Stimulated activated naive CD8-positive, alpha-beta T cell treated with anti-CD3 and anti-CD28 coated beads, Interleukin-15, Interleukin-2, amounts not matched to agents 100 ng/mL and 50 ng/mL, for 24 hours (primary cell): Measurements from ENCODE around the gene TROAP.
"Not testable (repeated sequence)": the region's sequence is repeated elsewhere in the genome, so short reads cannot be mapped to it uniquely, and the experiment has no call there.

Experiments used
- H3K27ac Mint-ChIP-seq: one replicate; pipeline ENCODE4 v1.8.0; 2021; ENCODE audit warnings: mild to moderate bottlenecking, mixed read lengths
- H3K27me3 Mint-ChIP-seq: one replicate; pipeline ENCODE4 v1.8.0; 2021; ENCODE audit warnings: mixed read lengths
- H3K36me3 Mint-ChIP-seq: one replicate; pipeline ENCODE4 v1.8.0; 2021; ENCODE audit warnings: low read depth, mixed read lengths
- H3K4me1 Mint-ChIP-seq: one replicate; pipeline ENCODE4 v1.8.0; 2021; ENCODE audit warnings: low read depth, mixed read lengths
- H3K4me3 Mint-ChIP-seq: one replicate; pipeline ENCODE4 v1.8.0; 2021; ENCODE audit warnings: mild to moderate bottlenecking, mixed read lengths
- H3K9me3 Mint-ChIP-seq: one replicate; pipeline ENCODE4 v1.8.0; 2021; ENCODE audit warnings: mixed read lengths

Gene TROAP

DNA sequence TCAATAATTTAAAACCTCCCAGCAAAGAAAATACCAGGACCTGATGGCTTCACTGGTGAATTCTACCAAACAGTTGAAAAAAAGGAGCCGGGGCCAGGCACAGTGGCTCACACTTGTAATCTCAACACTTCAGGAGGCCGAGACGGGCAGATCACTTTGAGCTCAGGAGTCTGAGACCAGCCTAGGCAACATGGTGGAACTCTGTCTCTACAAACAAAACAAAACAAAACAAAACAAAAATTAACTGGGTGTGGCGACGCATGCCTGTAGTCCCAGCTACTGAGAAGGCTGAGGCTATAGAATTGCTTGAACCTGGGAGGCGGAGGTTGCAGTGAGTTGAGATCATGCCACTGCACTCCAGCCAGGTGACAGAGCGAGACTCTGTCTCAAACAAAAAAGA, 13.7 kb upstream of the TROAP start:
- no peaks in the 10 kb centered on the region for H3K36me3 Mint-ChIP-seq

DNA sequence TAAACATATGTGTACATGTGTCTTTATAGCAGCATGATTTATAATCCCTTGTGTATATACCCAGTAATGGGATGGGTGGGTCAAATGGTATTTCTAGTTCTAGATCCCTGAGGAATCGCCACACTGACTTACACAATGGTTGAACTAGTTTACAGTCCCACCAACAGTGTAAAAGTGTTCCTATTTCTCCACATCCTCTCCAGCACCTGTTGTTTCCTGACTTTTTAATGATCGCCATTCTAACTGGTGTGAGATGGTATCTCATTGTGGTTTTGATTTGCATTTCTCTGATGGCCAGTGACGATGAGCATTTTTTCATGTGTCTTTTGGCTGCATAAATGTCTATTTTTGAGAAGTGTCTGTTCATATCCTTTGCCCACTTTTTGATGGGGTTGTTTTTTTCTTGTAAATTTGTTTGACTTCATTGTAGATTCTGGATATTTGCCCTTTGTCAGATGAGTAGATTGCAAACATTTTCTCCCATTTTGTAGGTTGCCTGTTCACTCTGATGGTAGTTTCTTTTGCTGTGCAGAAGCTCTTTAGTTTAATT, 12.5 kb upstream of the TROAP start:
- H3K27me3 Mint-ChIP-seq, result peaks cover 23% of the 10 kb centered on the region
- H3K4me3 Mint-ChIP-seq, result not testable (repeated sequence)

More for the DNA sequence above, 13.7 kb upstream of the TROAP start:
- H3K9me3 Mint-ChIP-seq, result no peaks in the 10 kb centered on the region
- H3K27me3 Mint-ChIP-seq, result peaks cover 28% of the 10 kb centered on the region
- no peaks in the 10 kb centered on the region for H3K4me1 Mint-ChIP-seq
- no peak overlapping the region for H3K4me3 Mint-ChIP-seq
- no peak overlapping the region for H3K27ac Mint-ChIP-seq

DNA sequence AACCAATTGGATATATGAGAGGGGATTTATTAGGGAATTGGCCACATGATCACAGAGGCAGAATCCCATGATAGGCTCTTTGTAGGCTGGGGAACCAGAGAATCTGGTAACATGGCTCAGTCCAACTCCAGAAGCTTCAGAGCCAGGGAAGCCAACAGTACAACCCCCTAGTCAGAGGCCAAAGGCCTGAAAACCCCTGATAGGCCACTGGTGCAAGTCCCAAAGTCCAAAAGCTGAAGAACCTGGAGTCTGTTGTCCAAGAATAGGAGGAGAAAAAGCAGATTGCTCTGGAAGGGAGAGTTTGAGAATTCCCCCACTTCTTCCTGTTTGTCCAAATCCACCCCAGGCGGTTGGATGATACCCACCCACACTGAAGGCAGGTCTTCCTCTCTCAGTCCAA, 8.2 kb upstream of the TROAP start:
- no peak overlapping the region for H3K27ac Mint-ChIP-seq
- no peak overlapping the region for H3K4me3 Mint-ChIP-seq
- H3K27me3 Mint-ChIP-seq, result peaks cover 4% of the 10 kb centered on the region
- no peaks in the 10 kb centered on the region for H3K9me3 Mint-ChIP-seq
- no peaks in the 10 kb centered on the region for H3K4me1 Mint-ChIP-seq
- no peaks in the 10 kb centered on the region for H3K36me3 Mint-ChIP-seq

More for the DNA sequence above, 12.5 kb upstream of the TROAP start:
- H3K36me3 Mint-ChIP-seq, H3K9me3 Mint-ChIP-seq, H3K27ac Mint-ChIP-seq, H3K4me1 Mint-ChIP-seq: not testable (repeated sequence)

DNA sequence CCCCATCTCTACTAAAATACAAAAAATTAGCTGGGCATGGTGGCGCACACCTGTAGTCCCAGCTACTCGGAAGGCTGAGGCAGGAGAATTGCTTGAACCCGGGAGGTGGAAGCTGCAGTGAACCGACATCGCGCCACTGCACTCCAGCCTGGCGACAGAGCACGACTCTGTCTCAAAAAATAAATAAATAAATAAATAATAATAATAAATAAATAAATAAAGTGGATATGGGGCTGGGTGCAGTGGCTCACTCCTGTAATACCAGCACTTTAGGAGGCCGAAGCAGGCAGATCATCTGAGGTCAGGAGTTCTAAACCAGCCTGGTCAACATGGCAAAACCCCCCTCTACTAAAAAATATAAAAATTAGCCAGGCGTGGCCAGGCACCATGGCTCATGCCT, 5.9 kb upstream of the TROAP start:
- H3K27ac Mint-ChIP-seq, H3K4me3 Mint-ChIP-seq, H3K36me3 Mint-ChIP-seq, H3K9me3 Mint-ChIP-seq, H3K27me3 Mint-ChIP-seq: not testable (repeated sequence)
- H3K4me1 Mint-ChIP-seq, result peaks cover 12% of the 10 kb centered on the region

DNA sequence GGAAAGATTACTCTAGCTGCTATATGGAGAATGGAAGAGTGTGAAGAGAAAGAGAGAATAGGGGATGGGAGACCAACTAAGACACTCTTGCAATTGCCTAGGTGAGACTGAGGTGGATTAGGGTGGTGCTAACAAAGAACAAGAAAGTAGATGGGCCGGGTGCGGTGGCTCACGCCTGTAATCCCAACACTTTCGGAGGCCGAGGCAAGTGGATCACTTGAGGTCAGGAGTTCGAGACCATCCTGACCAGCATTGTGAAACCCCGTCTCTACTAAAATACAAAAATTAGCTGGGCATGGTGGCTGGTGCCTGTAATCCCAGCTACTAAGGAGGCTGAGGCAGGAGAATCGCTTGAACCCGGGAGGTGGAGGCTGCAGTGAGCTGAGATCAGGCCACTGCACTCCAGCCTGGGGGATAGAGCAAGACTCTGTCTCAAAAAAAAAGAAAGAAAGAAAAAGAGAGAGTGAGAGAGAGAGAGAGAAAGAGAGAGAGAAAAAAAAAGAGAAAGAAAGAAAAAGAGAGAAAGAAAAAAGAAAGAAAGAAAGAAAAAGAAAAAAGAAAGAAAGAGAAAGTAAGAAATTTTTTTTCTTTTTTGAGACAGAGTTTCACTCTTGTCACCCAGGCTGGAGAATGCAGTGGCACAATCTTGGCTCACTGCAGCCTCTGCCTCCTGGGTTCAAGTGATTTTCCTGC, 2.5 kb upstream of the TROAP start:
- not testable (repeated sequence) for H3K4me3 Mint-ChIP-seq, H3K27ac Mint-ChIP-seq, H3K27me3 Mint-ChIP-seq, H3K36me3 Mint-ChIP-seq, H3K9me3 Mint-ChIP-seq
- H3K4me1 Mint-ChIP-seq, result peaks cover 23% of the 10 kb centered on the region

DNA sequence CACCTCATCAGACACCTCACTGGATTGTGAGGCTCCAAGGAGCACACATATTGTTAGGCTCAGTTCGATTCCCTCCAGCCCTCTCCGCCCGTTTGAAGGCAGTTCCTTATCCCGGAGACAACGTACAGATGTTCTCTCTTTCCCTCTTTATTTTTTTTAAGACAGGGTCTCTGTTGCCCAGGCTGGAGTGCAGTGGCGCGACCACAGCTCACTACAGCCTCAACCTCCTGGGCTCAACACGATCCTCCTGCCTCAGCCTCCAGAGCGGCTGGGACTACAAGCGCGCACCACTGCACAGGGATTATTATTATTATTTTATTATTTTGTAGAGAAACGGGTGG, 718 bp upstream of the TROAP start:
- Mint-ChIP-seq H3K4me3 (peak overlapping the region; percentile 99), H3K9me3 (no peaks in the 10 kb centered on the region), H3K4me1 (peaks cover 23% of the 10 kb centered on the region), H3K27me3 (no peaks in the 10 kb centered on the region), H3K27ac (peak overlapping the region; percentile 97), H3K36me3 (peaks cover 4% of the 10 kb centered on the region)

DNA sequence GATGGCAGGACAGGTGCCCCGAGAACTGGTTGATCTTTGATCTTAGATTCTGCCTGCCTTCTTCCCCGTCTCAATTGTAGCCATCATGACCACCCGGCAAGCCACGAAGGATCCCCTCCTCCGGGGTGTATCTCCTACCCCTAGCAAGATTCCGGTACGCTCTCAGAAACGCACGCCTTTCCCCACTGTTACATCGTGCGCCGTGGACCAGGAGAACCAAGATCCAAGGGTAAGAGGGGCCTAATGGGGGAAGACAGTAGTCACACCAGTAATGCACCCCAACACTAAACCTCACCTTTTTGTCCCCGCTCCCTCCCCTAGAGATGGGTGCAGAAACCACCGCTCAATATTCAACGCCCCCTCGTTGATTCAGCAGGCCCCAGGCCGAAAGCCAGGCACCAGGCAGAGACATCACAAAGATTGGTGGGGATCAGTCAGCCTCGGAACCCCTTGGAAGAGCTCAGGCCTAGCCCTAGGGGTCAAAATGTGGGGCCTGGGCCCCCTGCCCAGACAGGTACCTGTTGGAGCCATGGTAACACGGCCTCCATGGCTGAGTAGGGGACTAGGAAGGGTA, 556 bp downstream of the TROAP start:
- peak overlapping the region; percentile 99 for H3K4me3 Mint-ChIP-seq
- no peaks in the 10 kb centered on the region for H3K9me3 Mint-ChIP-seq
- H3K27ac Mint-ChIP-seq, result peak overlapping the region; percentile 97
- H3K36me3 Mint-ChIP-seq, result peaks cover 9% of the 10 kb centered on the region
- H3K27me3 Mint-ChIP-seq, result no peaks in the 10 kb centered on the region
- H3K4me1 Mint-ChIP-seq, result peaks cover 23% of the 10 kb centered on the region

DNA sequence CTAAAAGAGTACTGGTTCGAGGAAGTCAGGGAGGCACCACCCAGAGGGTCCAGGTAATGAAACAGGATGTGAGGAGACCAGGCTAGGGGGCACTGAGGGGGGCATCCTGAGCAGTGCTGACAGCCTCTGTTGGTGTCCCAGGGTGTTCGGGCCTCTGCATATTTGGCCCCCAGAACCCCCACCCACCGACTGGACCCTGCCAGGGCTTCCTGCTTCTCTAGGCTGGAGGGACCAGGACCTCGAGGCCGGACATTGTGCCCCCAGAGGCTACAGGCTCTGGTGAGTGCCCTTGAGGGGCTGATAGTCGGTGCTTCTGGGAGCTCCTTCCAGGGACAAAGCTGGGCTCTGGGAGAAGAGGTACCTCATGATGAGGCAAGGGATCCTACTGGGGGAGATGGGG, 2.6 kb downstream of the TROAP start:
- Mint-ChIP-seq H3K36me3 (peaks cover 16% of the 10 kb centered on the region), H3K4me3 (no peak overlapping the region), H3K9me3 (no peaks in the 10 kb centered on the region), H3K27ac (no peak overlapping the region), H3K27me3 (no peaks in the 10 kb centered on the region), H3K4me1 (peaks cover 20% of the 10 kb centered on the region)

DNA sequence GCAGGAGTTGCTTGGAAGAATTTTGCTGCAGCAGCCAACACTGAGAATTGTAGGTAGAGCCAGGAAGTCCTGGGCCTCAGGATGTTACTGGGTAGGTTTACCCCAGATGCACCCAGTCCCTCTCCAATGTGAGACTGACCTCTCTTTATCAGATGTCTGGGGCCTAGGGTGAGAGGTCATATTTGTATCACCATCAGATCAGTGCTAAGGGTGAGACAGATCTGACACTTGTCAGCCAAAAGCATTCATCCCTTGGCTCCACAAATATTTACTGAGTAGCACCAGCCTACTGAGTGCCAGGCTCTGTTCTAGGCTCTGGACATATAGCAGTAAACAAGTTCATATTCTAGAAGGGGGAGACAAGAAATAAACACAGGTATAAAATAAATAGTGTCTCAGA, 4.3 kb downstream of the TROAP start:
- peaks cover 4% of the 10 kb centered on the region for H3K27me3 Mint-ChIP-seq
- H3K36me3 Mint-ChIP-seq, result peaks cover 30% of the 10 kb centered on the region
- H3K27ac Mint-ChIP-seq, result no peak overlapping the region
- peaks cover 9% of the 10 kb centered on the region for H3K4me1 Mint-ChIP-seq
- H3K4me3 Mint-ChIP-seq, result no peak overlapping the region
- no peaks in the 10 kb centered on the region for H3K9me3 Mint-ChIP-seq

DNA sequence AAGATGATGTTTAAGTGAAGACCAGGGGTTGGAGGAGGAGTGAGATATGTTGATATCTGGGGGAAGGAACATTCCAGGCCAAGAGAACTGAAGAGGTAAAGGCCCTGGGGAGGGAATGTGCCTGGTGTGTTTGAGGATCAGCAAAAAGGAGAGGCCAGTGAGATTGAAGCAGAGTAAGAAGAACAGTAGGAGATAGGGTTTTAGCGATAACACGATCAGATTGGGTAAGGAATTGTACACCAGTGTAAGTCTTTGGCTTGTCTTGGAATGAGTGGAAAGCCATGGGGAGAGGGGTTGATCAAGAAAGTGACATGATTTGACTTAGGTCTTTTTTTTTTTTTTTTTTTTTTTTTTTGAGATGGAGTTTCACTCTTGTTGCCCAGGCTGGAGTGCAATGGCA, 4.8 kb downstream of the TROAP start:
- H3K4me3 Mint-ChIP-seq, result no peak overlapping the region

DNA sequence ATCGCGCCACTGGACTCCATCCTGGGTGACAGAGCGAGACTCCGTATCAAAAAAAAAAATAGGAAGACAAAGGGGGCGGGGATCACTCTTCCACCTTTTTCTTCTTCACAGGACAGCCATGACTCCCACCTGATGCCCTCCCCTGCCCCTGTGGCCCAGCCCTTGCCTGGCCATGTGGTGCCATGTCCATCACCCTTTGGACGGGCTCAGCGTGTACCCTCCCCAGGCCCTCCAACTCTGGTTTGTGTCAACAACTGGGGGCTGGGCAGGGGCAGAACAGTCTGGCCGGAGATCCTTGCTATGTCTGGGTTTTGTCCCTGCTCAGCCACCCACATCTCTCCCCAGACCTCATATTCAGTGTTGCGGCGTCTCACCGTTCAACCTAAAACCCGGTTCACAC, 5.8 kb downstream of the TROAP start:
- peaks cover 30% of the 10 kb centered on the region for H3K36me3 Mint-ChIP-seq
- H3K27ac Mint-ChIP-seq, result no peak overlapping the region
- no peak overlapping the region for H3K4me3 Mint-ChIP-seq
- peaks cover 15% of the 10 kb centered on the region for H3K27me3 Mint-ChIP-seq
- H3K9me3 Mint-ChIP-seq, result no peaks in the 10 kb centered on the region
- H3K4me1 Mint-ChIP-seq, result peaks cover 6% of the 10 kb centered on the region

More for the DNA sequence above, 4.8 kb downstream of the TROAP start:
- Mint-ChIP-seq H3K27ac (no peak overlapping the region), H3K36me3 (peaks cover 30% of the 10 kb centered on the region), H3K4me1 (peaks cover 4% of the 10 kb centered on the region), H3K27me3 (peaks cover 9% of the 10 kb centered on the region), H3K9me3 (no peaks in the 10 kb centered on the region)

DNA sequence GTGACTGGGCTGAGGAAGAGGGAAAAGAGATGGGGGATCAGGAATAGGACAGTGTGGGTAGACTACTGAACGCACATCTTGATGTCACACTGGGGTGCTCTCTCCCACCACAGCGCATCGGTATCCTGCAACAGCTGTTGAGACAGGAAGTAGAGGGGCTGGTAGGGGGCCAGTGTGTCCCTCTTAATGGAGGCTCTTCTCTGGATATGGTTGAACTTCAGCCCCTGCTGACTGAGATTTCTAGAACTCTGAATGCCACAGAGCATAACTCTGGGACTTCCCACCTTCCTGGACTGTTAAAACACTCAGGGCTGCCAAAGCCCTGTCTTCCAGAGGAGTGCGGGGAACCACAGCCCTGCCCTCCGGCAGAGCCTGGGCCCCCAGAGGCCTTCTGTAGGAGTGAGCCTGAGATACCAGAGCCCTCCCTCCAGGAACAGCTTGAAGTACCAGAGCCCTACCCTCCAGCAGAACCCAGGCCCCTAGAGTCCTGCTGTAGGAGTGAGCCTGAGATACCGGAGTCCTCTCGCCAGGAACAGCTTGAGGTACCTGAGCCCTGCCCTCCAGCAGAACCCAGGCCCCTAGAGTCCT, 7.1 kb downstream of the TROAP start:
- Mint-ChIP-seq H3K9me3 (no peaks in the 10 kb centered on the region), H3K36me3 (peaks cover 30% of the 10 kb centered on the region), H3K4me1 (peaks cover 9% of the 10 kb centered on the region), H3K4me3 (no peak overlapping the region), H3K27ac (no peak overlapping the region), H3K27me3 (peaks cover 26% of the 10 kb centered on the region)

DNA sequence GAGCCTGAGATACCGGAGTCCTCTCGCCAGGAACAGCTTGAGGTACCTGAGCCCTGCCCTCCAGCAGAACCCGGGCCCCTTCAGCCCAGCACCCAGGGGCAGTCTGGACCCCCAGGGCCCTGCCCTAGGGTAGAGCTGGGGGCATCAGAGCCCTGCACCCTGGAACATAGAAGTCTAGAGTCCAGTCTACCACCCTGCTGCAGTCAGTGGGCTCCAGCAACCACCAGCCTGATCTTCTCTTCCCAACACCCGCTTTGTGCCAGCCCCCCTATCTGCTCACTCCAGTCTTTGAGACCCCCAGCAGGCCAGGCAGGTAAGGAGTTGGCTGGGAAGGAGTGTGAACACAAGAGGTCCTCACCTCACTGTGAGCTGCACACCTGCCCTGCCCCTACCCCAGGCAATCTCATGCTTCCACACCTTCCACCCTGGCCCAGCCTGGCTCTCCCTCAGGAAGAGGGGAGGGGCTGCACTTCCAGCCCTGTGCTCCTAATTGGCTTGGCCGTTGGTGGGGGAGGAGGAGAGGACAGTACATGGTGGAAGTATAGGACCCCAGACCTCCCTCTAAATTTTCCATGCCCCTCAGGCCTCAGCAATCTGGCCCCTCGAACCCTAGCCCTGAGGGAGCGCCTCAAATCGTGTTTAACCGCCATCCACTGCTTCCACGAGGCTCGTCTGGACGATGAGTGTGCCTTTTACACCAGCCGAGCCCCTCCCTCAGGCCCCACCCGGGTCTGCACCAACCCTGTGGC, 7.8 kb downstream of the TROAP start:
- H3K27me3 Mint-ChIP-seq, result peaks cover 33% of the 10 kb centered on the region
- H3K36me3 Mint-ChIP-seq, result peaks cover 29% of the 10 kb centered on the region
- H3K4me1 Mint-ChIP-seq, result peaks cover 9% of the 10 kb centered on the region
- no peak overlapping the region for H3K27ac Mint-ChIP-seq
- no peaks in the 10 kb centered on the region for H3K9me3 Mint-ChIP-seq
- H3K4me3 Mint-ChIP-seq, result no peak overlapping the region

DNA sequence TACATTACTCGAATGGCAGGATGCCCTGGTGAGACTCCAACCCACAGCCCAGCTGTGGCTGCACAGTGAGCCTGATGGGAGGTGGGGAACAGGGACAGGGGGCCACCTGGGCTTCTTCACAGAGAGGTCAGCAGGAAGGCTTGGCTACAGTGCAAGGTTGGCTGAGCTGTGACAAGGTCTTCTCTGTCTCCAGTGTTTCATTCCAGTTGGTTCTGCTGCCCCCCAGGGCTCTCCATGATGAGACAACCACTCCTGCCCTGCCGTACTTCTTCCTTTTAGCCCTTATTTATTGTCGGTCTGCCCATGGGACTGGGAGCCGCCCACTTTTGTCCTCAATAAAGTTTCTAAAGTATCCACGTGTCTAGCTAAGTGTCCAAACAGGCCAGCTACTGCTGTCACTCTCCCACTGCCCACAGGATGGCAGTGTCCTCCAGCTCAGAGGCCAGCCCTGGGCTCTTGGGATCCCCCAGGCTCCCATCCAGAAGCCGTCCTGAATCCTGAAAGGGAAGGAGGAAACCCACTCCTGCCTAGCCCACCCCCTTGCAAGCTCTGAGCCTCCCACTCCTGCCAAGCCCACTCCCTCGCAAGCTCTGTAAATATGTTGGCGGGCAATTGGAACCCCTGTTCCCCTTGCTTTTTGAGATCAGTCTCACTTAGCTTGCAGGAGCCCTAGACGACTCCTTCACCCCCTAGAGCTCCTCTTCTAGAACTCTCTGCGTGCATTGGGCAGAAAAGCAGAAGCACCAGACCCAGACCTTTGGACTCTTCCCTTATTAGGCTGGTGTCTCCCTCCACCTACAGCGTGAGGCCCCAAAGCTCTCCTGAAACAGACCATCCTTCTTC, 8.5 kb downstream of the TROAP start:
- no peak overlapping the region for H3K27ac Mint-ChIP-seq
- peaks cover 9% of the 10 kb centered on the region for H3K4me1 Mint-ChIP-seq
- no peaks in the 10 kb centered on the region for H3K9me3 Mint-ChIP-seq
- H3K4me3 Mint-ChIP-seq, result no peak overlapping the region
- H3K27me3 Mint-ChIP-seq, result peaks cover 35% of the 10 kb centered on the region
- H3K36me3 Mint-ChIP-seq, result peaks cover 26% of the 10 kb centered on the region
